ENCODE measurements around the gene DENND4A.

DENND4A gene

GRCh38 chr15:65822316-65822715 is 30.2 kb upstream of the DENND4A start:
- TF ChIP-seq ESRRG (CRISPR knock-in tag; IDR thresholded peaks at IDR 0.05) (no peak), ZNF8 (CRISPR knock-in tag; IDR thresholded peaks at IDR 0.05) (no peak), ZC3H10 (CRISPR knock-in tag; IDR thresholded peaks at IDR 0.05) (no peak), ZFP3 (CRISPR knock-in tag; IDR thresholded peaks at IDR 0.05) (no peak), GLIS3 (CRISPR knock-in tag; IDR thresholded peaks at IDR 0.05) (no peak), RARB (CRISPR knock-in tag; IDR thresholded peaks at IDR 0.05) (no peak), SNAI2 (CRISPR knock-in tag; IDR thresholded peaks at IDR 0.05) (no peak), TCF4 (CRISPR knock-in tag; IDR thresholded peaks at IDR 0.05; ENCODE audit: borderline replicate concordance) (no peak), BACH2 (CRISPR knock-in tag; IDR thresholded peaks at IDR 0.05; ENCODE audit: borderline replicate concordance) (no peak), ARNTL (CRISPR knock-in tag; IDR thresholded peaks at IDR 0.05; ENCODE audit: borderline replicate concordance, low read depth) (no peak)
- no peak for ATAC-seq

GRCh38 chr15:65821070-65821469 is 29.0 kb upstream of the DENND4A start:
- ATAC-seq = no peak

GRCh38 chr15:65819563-65819960 is 27.5 kb upstream of the DENND4A start:
- ATAC-seq = no peak
- TF ChIP-seq CREB5 (CRISPR knock-in tag; IDR thresholded peaks at IDR 0.05; ENCODE audit: low read depth) = no peak
- no peak for TF ChIP-seq ESRRG (CRISPR knock-in tag; IDR thresholded peaks at IDR 0.05)
- TF ChIP-seq CSRNP3 (CRISPR knock-in tag; IDR thresholded peaks at IDR 0.05) = no peak
- no peak for TF ChIP-seq ZC3H10 (CRISPR knock-in tag; IDR thresholded peaks at IDR 0.05)
- no peak for TF ChIP-seq ZFP30 (CRISPR knock-in tag; IDR thresholded peaks at IDR 0.05)
- no peak for TF ChIP-seq CSDC2 (CRISPR knock-in tag; IDR thresholded peaks at IDR 0.05)
- TF ChIP-seq OSR1 (CRISPR knock-in tag; IDR thresholded peaks at IDR 0.05) = no peak
- TF ChIP-seq ISL1 (CRISPR knock-in tag; IDR thresholded peaks at IDR 0.05) = no peak
- no peak for TF ChIP-seq SNAI2 (CRISPR knock-in tag; IDR thresholded peaks at IDR 0.05)
- no peak for TF ChIP-seq ZNF8 (CRISPR knock-in tag; IDR thresholded peaks at IDR 0.05)
- no peak for TF ChIP-seq ARNTL (CRISPR knock-in tag; IDR thresholded peaks at IDR 0.05; ENCODE audit: borderline replicate concordance, low read depth)
- TF ChIP-seq TCF4 (CRISPR knock-in tag; IDR thresholded peaks at IDR 0.05; ENCODE audit: borderline replicate concordance) = no peak

More at GRCh38 chr15:65821070-65821469, 29.0 kb upstream of the DENND4A start:
- TF ChIP-seq GLIS3 (CRISPR knock-in tag; IDR thresholded peaks at IDR 0.05) (no peak), CSDC2 (CRISPR knock-in tag; IDR thresholded peaks at IDR 0.05) (no peak), OSR1 (CRISPR knock-in tag; IDR thresholded peaks at IDR 0.05) (no peak), SNAI2 (CRISPR knock-in tag; IDR thresholded peaks at IDR 0.05) (no peak), ZNF70 (CRISPR knock-in tag; IDR thresholded peaks at IDR 0.05) (no peak), TOX (CRISPR knock-in tag; IDR thresholded peaks at IDR 0.05; ENCODE audit: borderline replicate concordance) (no peak), ZFP3 (CRISPR knock-in tag; IDR thresholded peaks at IDR 0.05) (no peak), CREB5 (CRISPR knock-in tag; IDR thresholded peaks at IDR 0.05; ENCODE audit: low read depth) (no peak), CSRNP3 (CRISPR knock-in tag; IDR thresholded peaks at IDR 0.05) (no peak), POU6F1 (CRISPR knock-in tag; IDR thresholded peaks at IDR 0.05; ENCODE audit: borderline replicate concordance, low read depth) (no peak), RARB (CRISPR knock-in tag; IDR thresholded peaks at IDR 0.05) (no peak), ARNTL (CRISPR knock-in tag; IDR thresholded peaks at IDR 0.05; ENCODE audit: borderline replicate concordance, low read depth) (no peak), BACH2 (CRISPR knock-in tag; IDR thresholded peaks at IDR 0.05; ENCODE audit: borderline replicate concordance) (no peak), ZNF565 (CRISPR knock-in tag; conservative IDR thresholded peaks at IDR 0.05; ENCODE audit: low read depth) (no peak), ISL1 (CRISPR knock-in tag; IDR thresholded peaks at IDR 0.05) (no peak), PPARA (CRISPR knock-in tag; IDR thresholded peaks at IDR 0.05; ENCODE audit: borderline replicate concordance) (no peak)
- TF ChIP-seq, protein P1, sequence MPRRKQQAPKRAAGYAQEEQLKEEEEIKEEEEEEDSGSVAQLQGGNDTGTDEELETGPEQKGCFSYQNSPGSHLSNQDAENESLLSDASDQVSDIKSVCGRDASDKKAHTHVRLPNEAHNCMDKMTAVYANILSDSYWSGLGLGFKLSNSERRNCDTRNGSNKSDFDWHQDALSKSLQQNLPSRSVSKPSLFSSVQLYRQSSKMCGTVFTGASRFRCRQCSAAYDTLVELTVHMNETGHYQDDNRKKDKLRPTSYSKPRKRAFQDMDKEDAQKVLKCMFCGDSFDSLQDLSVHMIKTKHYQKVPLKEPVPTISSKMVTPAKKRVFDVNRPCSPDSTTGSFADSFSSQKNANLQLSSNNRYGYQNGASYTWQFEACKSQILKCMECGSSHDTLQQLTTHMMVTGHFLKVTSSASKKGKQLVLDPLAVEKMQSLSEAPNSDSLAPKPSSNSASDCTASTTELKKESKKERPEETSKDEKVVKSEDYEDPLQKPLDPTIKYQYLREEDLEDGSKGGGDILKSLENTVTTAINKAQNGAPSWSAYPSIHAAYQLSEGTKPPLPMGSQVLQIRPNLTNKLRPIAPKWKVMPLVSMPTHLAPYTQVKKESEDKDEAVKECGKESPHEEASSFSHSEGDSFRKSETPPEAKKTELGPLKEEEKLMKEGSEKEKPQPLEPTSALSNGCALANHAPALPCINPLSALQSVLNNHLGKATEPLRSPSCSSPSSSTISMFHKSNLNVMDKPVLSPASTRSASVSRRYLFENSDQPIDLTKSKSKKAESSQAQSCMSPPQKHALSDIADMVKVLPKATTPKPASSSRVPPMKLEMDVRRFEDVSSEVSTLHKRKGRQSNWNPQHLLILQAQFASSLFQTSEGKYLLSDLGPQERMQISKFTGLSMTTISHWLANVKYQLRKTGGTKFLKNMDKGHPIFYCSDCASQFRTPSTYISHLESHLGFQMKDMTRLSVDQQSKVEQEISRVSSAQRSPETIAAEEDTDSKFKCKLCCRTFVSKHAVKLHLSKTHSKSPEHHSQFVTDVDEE (CRISPR knock-in tag; IDR thresholded peaks at IDR 0.05) = no peak

Measured in SK-N-SH treated with all-trans-retinoic acid at 6 μM for 48 hours (cell line).